OCI-LY1 (cell line): Measurements from ENCODE around the gene HLA-DMB.

Source experiments
- EZH2 ChIP-seq: fragments of 200-600 bp; sonication (generic), shearing (Covaris generic); IDR thresholded peaks from 2 replicates; pipeline ENCODE4 v1.8.0; 2017; ENCODE audit warnings: borderline replicate concordance, mixed run types, mild to moderate bottlenecking, antibody characterized with exemption, low read length, moderate library complexity, mixed read lengths
- TF ChIP-seq, protein P1 (sequence below): fragments of 200-600 bp; sonication (generic), shearing (Covaris generic); IDR thresholded peaks from 2 replicates; pipeline ENCODE4 v1.5.1; 2017; ENCODE audit warnings: mild to moderate bottlenecking, antibody characterized with exemption, low read length, moderate library complexity, mixed read lengths

DNA sequence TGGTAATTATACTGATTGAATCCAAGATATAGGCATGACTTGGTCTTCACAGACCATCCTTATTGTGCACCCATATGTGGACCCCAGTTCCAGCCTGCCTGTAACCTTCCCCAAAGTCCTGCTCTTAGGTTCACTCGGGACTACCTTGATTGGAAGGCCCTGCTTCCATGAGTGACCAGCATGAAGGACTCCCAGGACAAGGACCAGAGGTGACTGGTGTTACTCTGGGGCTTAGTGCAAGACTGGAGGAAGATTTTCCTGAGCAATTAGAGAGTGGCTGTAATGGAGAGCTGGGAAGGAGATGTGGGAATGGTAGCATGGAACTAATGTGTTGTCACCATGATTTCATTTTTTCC is 42.6 kb upstream of the HLA-DMB start:
- no peak for TF ChIP-seq EZH2
- TF ChIP-seq, protein P1, sequence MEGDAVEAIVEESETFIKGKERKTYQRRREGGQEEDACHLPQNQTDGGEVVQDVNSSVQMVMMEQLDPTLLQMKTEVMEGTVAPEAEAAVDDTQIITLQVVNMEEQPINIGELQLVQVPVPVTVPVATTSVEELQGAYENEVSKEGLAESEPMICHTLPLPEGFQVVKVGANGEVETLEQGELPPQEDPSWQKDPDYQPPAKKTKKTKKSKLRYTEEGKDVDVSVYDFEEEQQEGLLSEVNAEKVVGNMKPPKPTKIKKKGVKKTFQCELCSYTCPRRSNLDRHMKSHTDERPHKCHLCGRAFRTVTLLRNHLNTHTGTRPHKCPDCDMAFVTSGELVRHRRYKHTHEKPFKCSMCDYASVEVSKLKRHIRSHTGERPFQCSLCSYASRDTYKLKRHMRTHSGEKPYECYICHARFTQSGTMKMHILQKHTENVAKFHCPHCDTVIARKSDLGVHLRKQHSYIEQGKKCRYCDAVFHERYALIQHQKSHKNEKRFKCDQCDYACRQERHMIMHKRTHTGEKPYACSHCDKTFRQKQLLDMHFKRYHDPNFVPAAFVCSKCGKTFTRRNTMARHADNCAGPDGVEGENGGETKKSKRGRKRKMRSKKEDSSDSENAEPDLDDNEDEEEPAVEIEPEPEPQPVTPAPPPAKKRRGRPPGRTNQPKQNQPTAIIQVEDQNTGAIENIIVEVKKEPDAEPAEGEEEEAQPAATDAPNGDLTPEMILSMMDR: no peak
